Neuronal stem cell (in vitro differentiated cells): Measurements from ENCODE around the gene METRN.
A peak's percentile ranks its signal among the peaks of the same experiment; 100 is the strongest.

ENCODE experiments used
- DNase-seq: peaks from one replicate; pipeline ENCODE4 v3.0.0-alpha.2; 2013; ENCODE audit warnings: low spot score
- H2AFZ ChIP-seq: one replicate; pipeline ENCODE4 v1.6.1; 2013; ENCODE audit warnings: mild to moderate bottlenecking, low read length, inconsistent platforms
- H2AK5ac ChIP-seq: 2 replicates; pipeline ENCODE4 v1.6.1; 2013; ENCODE audit warnings: low read depth, mild to moderate bottlenecking, inconsistent platforms, low read length, moderate library complexity, mixed read lengths
- H2BK120ac ChIP-seq: 2 replicates; pipeline ENCODE4 v1.6.1; 2013; ENCODE audit warnings: low read depth, mild to moderate bottlenecking, inconsistent platforms, low read length, moderate library complexity, mixed read lengths
- H2BK12ac ChIP-seq: one replicate; pipeline ENCODE4 v1.6.1; 2013; ENCODE audit warnings: low read length, inconsistent platforms
- H2BK15ac ChIP-seq: 2 replicates; pipeline ENCODE4 v1.6.1; 2013; ENCODE audit warnings: mild to moderate bottlenecking, low read length, inconsistent platforms, mixed read lengths
- H2BK5ac ChIP-seq: one replicate; pipeline ENCODE4 v1.6.1; 2013; ENCODE audit warnings: inconsistent platforms, mild to moderate bottlenecking, low read length, moderate library complexity
- H3K14ac ChIP-seq: one replicate; pipeline ENCODE4 v1.6.1; 2013; ENCODE audit warnings: low read length, inconsistent platforms
- H3K18ac ChIP-seq: 2 replicates; pipeline ENCODE4 v1.6.1; 2013; ENCODE audit warnings: low read length, inconsistent platforms
- H3K23ac ChIP-seq: 2 replicates; pipeline ENCODE4 v1.6.1; 2013; ENCODE audit warnings: low read depth, mild to moderate bottlenecking, mixed read lengths, low read length, inconsistent platforms; ENCODE audit not compliant: poor library complexity
- H3K27ac ChIP-seq: replicated peaks from 3 replicates; pipeline ENCODE4 v1.5.1; 2013; ENCODE audit warnings: low read length, inconsistent platforms
- H3K27me3 ChIP-seq, 3 experiments: 2 replicates each; pipeline ENCODE4 v1.6.1; 2013; ENCODE audit warnings: low read length in 3 of 3, mild to moderate bottlenecking in 2 of 3, inconsistent platforms in 1 of 3, low read depth in 1 of 3, mixed read lengths in 1 of 3, moderate library complexity in 1 of 3; ENCODE audit not compliant: control insufficient read depth in 3 of 3, insufficient read depth in 3 of 3
- H3K36me3 ChIP-seq, 2 donors: replicated peaks in 1 of 2; 2 replicates each; pipeline ENCODE4 v1.6.1; 2013; ENCODE audit warnings: low read length in 2 of 2; ENCODE audit not compliant: control insufficient read depth in 2 of 2, insufficient read depth in 2 of 2
- H3K4ac ChIP-seq: 2 replicates; pipeline ENCODE4 v1.6.1; 2013; ENCODE audit warnings: inconsistent platforms, mild to moderate bottlenecking, low read length, moderate library complexity
- H3K4me1 ChIP-seq, 2 donors: 1 replicate in 1 of 2; 2 replicates in 1 of 2; pipeline ENCODE4 v1.6.1; 2013; ENCODE audit warnings: low read length in 2 of 2, low read depth in 1 of 2; ENCODE audit not compliant: control insufficient read depth in 2 of 2, insufficient read depth in 1 of 2
- H3K4me2 ChIP-seq: one replicate; pipeline ENCODE4 v1.6.1; 2013; ENCODE audit warnings: mild to moderate bottlenecking, low read length, inconsistent platforms; ENCODE audit not compliant: insufficient read depth, poor library complexity, severe bottlenecking
- H3K4me3 ChIP-seq, 2 donors: 2 replicates each; pipeline ENCODE4 v1.5.1; 2013; ENCODE audit warnings: low read length in 2 of 2, mild to moderate bottlenecking in 2 of 2, inconsistent platforms in 1 of 2, moderate library complexity in 1 of 2
- H3K79me1 ChIP-seq: one replicate; pipeline ENCODE4 v1.6.1; 2013; ENCODE audit warnings: low read depth, mild to moderate bottlenecking, inconsistent platforms, low read length, moderate library complexity
- H3K9ac ChIP-seq: one replicate; pipeline ENCODE4 v1.6.1; 2013; ENCODE audit warnings: mild to moderate bottlenecking, low read depth, low read length, inconsistent platforms; ENCODE audit not compliant: poor library complexity
- H3K9me3 ChIP-seq, 2 donors: replicated peaks in 1 of 2; 2 replicates each; pipeline versions ENCODE3 to v1.6.1; 2013; ENCODE audit warnings: low read length in 2 of 2, mild to moderate bottlenecking in 2 of 2, inconsistent platforms in 1 of 2, low read depth in 1 of 2, mixed read lengths in 1 of 2, moderate library complexity in 1 of 2; ENCODE audit not compliant: control insufficient read depth in 2 of 2, insufficient read depth in 1 of 2
- H4K8ac ChIP-seq: one replicate; pipeline ENCODE4 v1.6.1; 2013; ENCODE audit warnings: low read depth, mild to moderate bottlenecking, inconsistent platforms, low read length, moderate library complexity
- H4K91ac ChIP-seq: one replicate; pipeline ENCODE4 v1.6.1; 2013; ENCODE audit warnings: low read length, low read depth, mild to moderate bottlenecking, inconsistent platforms; ENCODE audit not compliant: poor library complexity
- WGBS, 2 donors: extraction: QIAGEN DNeasy Blood & Tissue Kit; methylation state at CpG; one replicate each; pipeline ENCODE4 v1.1.7; 2013; ENCODE audit warnings: missing lambda C conversion rate in 2 of 2, mixed read lengths in 1 of 2; ENCODE audit not compliant: insufficient read length in 2 of 2, insufficient replicate concordance in 1 of 2; ENCODE audit errors: extremely low coverage in 2 of 2; 5-methylcytosine and 5-hydroxymethylcytosine counted together

Gene METRN

DNA sequence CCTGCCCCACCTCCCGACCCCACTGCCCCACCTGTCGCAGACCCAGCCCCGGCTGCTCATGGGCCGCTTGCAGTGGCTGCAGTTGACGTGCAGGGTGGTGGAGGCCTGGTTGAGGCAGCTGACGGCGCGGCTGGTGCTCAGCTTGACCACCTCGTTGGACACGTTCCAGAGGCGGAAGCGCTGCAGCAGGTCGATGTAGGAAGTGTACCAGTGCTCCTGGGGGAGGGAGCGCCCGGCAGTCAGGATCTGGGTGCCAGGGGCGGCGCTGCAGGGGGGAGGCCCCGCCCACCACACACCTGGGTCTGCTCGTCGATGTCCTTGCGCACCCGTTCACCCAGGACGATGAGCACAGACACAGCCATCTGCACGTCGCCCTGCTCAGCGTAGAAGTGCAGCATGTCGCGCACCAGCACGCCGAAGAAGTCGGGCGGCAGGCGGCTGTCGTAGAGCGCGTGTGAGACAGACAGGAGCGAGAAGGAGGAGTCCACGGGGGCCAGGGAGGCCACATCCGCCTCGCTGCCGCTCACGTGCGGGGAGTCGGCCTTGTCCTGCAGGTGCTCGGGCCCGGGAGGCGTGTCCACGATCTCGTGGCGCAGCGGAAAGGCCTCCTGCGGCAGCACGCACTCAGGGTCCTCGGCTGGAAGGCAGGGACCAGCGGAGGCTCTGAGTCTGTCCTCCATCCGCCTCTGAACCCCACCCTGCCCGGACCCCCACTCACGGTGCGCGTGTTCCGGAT, 29.8 kb upstream of the METRN start:
- Histone ChIP-seq H3K9me3 (peaks cover 0 to 2% of the 10 kb centered on the region in 2 donors), H3K14ac (no peak overlapping the region), H3K79me1 (peaks cover 44% of the 10 kb centered on the region), H3K27ac (no peak overlapping the region), H3K18ac (no peak overlapping the region), H3K27me3 (no peaks in the 10 kb centered on the region), H4K8ac (peak overlapping the region; percentile 92), H3K4me2 (no peak overlapping the region), H2AFZ (no peak overlapping the region), H3K9ac (peak overlapping the region; percentile 86), H3K4me1 (peaks cover 11 to 24% of the 10 kb centered on the region in 2 donors), H2BK15ac (peak overlapping the region; percentile 67), H2BK12ac (peak overlapping the region; percentile 22), H2BK5ac (no peak overlapping the region), H2AK5ac (peak overlapping the region; percentile 100), H4K91ac (no peak overlapping the region), H3K36me3 (peaks cover 43 to 66% of the 10 kb centered on the region in 2 donors), H3K4ac (peak overlapping the region; percentile 93), H3K23ac (peak overlapping the region; percentile 60), H3K4me3 (no peak overlapping the region), H2BK120ac (no peak overlapping the region)
- WGBS, 2 donors = no CpG with 5 or more reads among the region's 61 CpGs
- DNase-seq = no peak

DNA sequence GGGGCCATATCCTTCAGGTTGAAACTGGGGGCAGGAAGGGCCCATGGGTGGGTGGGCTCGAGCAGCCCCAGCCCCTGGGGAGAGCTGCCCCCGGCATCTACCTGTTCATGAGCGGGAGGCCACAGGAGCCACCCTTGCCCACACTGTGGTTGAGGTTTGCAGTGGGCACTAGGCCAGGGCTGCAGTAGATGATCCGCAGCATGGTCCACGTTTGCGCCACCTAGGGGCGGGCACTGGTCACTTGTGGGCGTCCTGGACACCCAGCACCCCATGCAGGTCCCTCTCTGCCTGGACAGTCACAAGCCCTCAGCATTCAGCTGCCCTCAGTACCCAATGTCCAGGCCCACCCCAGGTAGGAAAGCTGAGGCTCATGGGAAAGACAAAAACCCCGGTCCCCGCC, 29.0 kb upstream of the METRN start:
- H4K91ac ChIP-seq = no peak overlapping the region
- no peak overlapping the region for H2BK12ac ChIP-seq
- H3K4me3 ChIP-seq = no peak overlapping the region
- H2AK5ac ChIP-seq = peak overlapping the region; percentile 100
- no peak overlapping the region for H2BK15ac ChIP-seq
- peaks cover 0 to 3% of the 10 kb centered on the region in 2 donors for H3K9me3 ChIP-seq
- no peak overlapping the region for H2BK5ac ChIP-seq
- H2BK120ac ChIP-seq = no peak overlapping the region
- WGBS, 2 donors = no CpG with 5 or more reads among the region's 10 CpGs
- no peak overlapping the region for H3K14ac ChIP-seq
- peak overlapping the region; percentile 65 for H4K8ac ChIP-seq
- H3K4ac ChIP-seq = no peak overlapping the region
- no peak for DNase-seq
- H3K27me3 ChIP-seq = peaks cover 0 to 2% (median 0%) of the 10 kb centered on the region in 3 experiments
- H3K36me3 ChIP-seq = peaks cover 43 to 66% of the 10 kb centered on the region in 2 donors
- no peak overlapping the region for H3K23ac ChIP-seq
- H3K27ac ChIP-seq = no peak overlapping the region
- H3K4me1 ChIP-seq = peaks cover 11 to 22% of the 10 kb centered on the region in 2 donors
- no peak overlapping the region for H3K9ac ChIP-seq
- no peak overlapping the region for H2AFZ ChIP-seq
- H3K4me2 ChIP-seq = no peak overlapping the region
- no peak overlapping the region for H3K18ac ChIP-seq
- peaks cover 41% of the 10 kb centered on the region for H3K79me1 ChIP-seq

DNA sequence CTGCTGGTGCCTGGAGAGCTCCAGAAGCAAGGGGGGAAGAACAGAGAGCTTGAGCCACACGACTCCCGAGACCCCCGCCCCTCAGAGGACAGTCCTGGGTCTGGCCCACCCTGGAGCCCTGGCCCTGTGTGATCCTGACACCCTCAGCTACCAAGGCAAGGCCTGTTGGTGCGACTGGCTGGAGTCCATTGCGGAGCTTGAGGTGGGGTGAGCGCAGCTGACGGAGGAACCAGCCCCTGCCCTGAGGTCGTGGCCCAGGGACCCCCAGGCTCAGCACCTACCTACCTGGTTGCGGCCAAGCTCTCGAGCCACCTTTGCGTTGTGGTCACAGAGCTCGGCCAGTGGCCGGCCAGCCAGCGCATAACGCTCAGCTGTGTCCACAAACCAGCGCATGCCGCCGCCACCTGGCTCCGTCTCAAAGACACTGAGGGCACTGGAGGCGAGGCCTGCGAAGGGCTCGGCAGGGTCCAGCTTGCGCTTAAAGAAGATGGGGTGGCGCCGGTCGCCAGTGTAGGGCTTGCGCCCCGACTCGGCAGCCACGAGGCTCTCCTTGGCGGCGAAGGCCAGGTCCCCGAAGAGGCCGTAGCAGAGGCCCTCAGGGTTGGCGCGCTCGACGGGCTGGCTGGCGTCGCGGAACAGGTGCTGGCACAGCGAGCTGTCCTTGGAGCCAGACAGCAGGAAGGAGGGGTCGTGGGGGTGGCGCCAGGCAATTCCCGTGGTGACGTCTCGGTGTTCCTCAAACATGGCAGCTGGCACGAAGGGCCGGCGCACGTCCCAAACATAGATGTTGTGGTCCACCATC, 28.3 kb upstream of the METRN start:
- Histone ChIP-seq H3K9me3 (peaks cover 0 to 3% of the 10 kb centered on the region in 2 donors), H2BK120ac (no peak overlapping the region), H3K27ac (no peak overlapping the region), H3K79me1 (peaks cover 37% of the 10 kb centered on the region), H2AK5ac (no peak overlapping the region), H3K27me3 (peaks cover 0 to 3% (median 0%) of the 10 kb centered on the region in 3 experiments), H3K18ac (no peak overlapping the region), H2AFZ (no peak overlapping the region), H3K9ac (no peak overlapping the region), H2BK12ac (no peak overlapping the region), H4K91ac (no peak overlapping the region), H3K4me1 (peaks cover 7 to 15% of the 10 kb centered on the region in 2 donors), H3K4me2 (no peak overlapping the region), H3K4ac (no peak overlapping the region), H2BK5ac (peak overlapping the region; percentile 53), H2BK15ac (no peak overlapping the region), H4K8ac (no peak overlapping the region), H3K23ac (peak overlapping the region; percentile 20), H3K14ac (peak overlapping the region; percentile 8), H3K36me3 (peaks cover 38 to 59% of the 10 kb centered on the region in 2 donors), H3K4me3 (no peak overlapping the region)
- DNase-seq = no peak
- WGBS, 2 donors = no CpG with 5 or more reads among the region's 51 CpGs

DNA sequence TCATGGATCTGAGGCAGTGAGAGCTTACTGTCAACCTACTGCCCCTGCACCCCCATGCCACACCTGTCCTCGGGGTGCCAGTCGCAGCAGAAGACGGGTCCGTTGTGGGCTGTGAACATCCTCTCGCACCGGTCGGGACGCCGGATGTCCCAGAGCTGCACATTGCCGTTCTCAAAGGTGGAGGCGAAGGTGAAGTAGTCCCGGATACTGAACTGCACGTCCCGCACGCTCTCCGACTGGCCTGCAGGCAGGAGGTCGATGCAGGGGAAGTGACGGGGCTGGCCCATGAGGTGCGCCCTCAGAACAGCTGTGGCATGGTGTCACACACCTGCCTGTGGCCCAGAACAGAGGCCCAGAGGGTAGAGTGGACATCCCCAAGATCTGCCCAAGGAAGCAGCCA, 27.4 kb upstream of the METRN start:
- H2BK5ac ChIP-seq = peak overlapping the region; percentile 53
- no peak overlapping the region for H2AFZ ChIP-seq
- no peak overlapping the region for H2BK15ac ChIP-seq
- no peak for DNase-seq
- no peak overlapping the region for H4K8ac ChIP-seq
- peaks cover 4 to 13% of the 10 kb centered on the region in 2 donors for H3K4me1 ChIP-seq
- H2BK12ac ChIP-seq = no peak overlapping the region
- H3K4ac ChIP-seq = no peak overlapping the region
- H3K18ac ChIP-seq = no peak overlapping the region
- no peak overlapping the region for H3K4me3 ChIP-seq
- H3K4me2 ChIP-seq = no peak overlapping the region
- peaks cover 0 to 9% (median 2%) of the 10 kb centered on the region in 3 experiments for H3K27me3 ChIP-seq
- H3K36me3 ChIP-seq = peaks cover 29 to 51% of the 10 kb centered on the region in 2 donors
- WGBS, 2 donors = no CpG with 5 or more reads among the region's 19 CpGs
- no peak overlapping the region for H4K91ac ChIP-seq
- no peak overlapping the region for H2BK120ac ChIP-seq
- peaks cover 30% of the 10 kb centered on the region for H3K79me1 ChIP-seq
- H3K9me3 ChIP-seq = peaks cover 0 to 2% of the 10 kb centered on the region in 2 donors
- H3K27ac ChIP-seq = no peak overlapping the region
- no peak overlapping the region for H3K14ac ChIP-seq
- H3K23ac ChIP-seq = peak overlapping the region; percentile 20
- H3K9ac ChIP-seq = no peak overlapping the region
- H2AK5ac ChIP-seq = no peak overlapping the region
